MM.1S (cell line): ENCODE measurements around the gene BCL2L14.
A peak's percentile ranks its signal among the peaks of the same experiment; 100 is the strongest.

Experiments used
- EZH2 ChIP-seq: fragments of 300-600 bp; sonication (generic); optimal IDR thresholded peaks from 2 replicates; pipeline ENCODE3; 2017; ENCODE audit warnings: low read depth, mild to moderate bottlenecking, antibody characterized with exemption, low read length, mixed read lengths
- EZH2phosphoT487 ChIP-seq: fragments of 300-600 bp; sonication (generic); IDR thresholded peaks from 2 replicates; pipeline ENCODE4 v1.6.1; 2018; ENCODE audit warnings: antibody characterized with exemption, low read length
- TF ChIP-seq, protein P1 (sequence below): fragments of 300-600 bp; sonication (generic); IDR thresholded peaks from 2 replicates; pipeline ENCODE4 v1.5.1; 2016; ENCODE audit warnings: antibody characterized with exemption, low read length, mixed read lengths

GRCh38 chr12:12070674-12071656 lies at the start of gene BCL2L14:
- TF ChIP-seq, protein P1, sequence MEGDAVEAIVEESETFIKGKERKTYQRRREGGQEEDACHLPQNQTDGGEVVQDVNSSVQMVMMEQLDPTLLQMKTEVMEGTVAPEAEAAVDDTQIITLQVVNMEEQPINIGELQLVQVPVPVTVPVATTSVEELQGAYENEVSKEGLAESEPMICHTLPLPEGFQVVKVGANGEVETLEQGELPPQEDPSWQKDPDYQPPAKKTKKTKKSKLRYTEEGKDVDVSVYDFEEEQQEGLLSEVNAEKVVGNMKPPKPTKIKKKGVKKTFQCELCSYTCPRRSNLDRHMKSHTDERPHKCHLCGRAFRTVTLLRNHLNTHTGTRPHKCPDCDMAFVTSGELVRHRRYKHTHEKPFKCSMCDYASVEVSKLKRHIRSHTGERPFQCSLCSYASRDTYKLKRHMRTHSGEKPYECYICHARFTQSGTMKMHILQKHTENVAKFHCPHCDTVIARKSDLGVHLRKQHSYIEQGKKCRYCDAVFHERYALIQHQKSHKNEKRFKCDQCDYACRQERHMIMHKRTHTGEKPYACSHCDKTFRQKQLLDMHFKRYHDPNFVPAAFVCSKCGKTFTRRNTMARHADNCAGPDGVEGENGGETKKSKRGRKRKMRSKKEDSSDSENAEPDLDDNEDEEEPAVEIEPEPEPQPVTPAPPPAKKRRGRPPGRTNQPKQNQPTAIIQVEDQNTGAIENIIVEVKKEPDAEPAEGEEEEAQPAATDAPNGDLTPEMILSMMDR = peak; percentile 37
- TF ChIP-seq EZH2phosphoT487 (no peak), EZH2 (no peak)
